ENCODE data around the gene RPUSD1.

DNA sequence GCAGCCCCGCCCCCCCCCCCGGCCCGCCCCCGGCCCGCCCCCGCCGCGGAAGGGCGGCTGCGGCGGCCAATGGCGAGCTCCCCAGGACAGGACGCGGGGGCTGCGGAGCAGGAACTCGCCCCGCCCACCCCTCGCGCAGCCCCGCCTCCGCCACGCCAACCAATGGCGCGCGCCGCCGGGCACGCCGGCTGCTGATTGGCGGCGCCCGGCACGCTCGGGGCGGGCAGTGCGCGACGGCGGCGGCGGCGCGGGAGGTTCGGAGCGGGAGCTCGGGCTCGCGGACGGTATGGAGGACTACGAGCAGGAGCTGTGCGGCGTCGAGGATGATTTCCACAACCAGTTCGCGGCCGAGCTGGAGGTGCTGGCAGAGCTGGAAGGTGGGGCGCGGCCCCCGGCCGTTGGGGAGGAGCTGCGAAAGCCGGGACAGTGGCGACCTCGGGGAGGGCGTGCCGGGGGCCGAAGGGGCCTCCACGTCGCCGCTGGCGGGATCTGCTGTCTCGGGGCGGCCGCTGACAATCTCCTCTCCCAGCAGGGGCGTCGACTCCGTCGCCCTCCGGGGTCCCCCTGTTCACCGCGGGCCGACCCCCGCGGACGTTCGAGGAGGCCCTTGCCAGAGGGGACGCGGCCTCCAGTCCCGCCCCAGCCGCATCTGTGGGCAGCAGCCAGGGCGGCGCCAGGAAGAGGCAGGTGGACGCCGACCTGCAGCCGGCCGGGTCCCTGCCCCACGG lies 382 bp upstream of the RPUSD1 start, which contains the start of gene CHTF18:
- TF ChIP-seq, protein P1, sequence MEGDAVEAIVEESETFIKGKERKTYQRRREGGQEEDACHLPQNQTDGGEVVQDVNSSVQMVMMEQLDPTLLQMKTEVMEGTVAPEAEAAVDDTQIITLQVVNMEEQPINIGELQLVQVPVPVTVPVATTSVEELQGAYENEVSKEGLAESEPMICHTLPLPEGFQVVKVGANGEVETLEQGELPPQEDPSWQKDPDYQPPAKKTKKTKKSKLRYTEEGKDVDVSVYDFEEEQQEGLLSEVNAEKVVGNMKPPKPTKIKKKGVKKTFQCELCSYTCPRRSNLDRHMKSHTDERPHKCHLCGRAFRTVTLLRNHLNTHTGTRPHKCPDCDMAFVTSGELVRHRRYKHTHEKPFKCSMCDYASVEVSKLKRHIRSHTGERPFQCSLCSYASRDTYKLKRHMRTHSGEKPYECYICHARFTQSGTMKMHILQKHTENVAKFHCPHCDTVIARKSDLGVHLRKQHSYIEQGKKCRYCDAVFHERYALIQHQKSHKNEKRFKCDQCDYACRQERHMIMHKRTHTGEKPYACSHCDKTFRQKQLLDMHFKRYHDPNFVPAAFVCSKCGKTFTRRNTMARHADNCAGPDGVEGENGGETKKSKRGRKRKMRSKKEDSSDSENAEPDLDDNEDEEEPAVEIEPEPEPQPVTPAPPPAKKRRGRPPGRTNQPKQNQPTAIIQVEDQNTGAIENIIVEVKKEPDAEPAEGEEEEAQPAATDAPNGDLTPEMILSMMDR (conservative IDR thresholded peaks at IDR 0.05; ENCODE audit: low read depth, low read length), result no peak
- no peak for TF ChIP-seq EZH2 (IDR thresholded peaks at IDR 0.05; ENCODE audit: low read length, unreplicated experiment)

Data from PC-3 (cell line).